ENCODE results near the gene MIAT. TPM values are rescaled to one million over a fixed set of nuclear protein-coding genes. Genes with fewer than 3 reads are reported as not detected.

Gene MIAT
- total and polyA plus RNA-seq, 2 donors from 2014 or later, result 0.04 to 6.8 TPM

DNA sequence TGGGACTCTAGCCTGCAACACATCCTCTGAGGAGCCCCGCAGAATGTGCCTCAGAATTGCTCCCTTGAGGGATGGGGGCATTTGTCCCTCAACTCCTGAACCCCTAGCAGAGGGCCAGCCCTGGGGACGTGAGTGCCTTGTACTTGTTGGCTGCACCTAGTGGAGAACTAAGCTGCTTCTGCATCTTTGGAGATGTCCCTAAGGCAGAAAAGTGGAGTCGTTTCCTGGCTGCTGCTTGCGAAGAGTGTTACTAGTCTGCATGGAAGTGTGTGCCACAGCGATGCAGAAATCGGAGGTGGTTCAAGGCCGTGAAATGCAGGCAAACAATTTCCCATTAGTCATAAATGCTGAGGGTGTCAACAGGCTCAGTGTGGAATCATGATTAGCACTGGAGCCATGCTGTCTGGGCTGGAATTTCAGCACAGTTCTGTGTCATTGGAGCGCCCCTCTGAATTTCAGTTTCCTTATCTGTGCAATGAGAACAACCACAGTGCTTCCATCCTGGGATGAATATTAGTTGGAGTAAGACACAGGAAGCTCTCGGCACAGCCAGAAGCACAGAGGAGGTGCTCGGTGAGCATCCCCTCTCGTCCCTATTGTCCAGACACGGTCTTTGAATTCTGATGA, 56.5 kb downstream of the MIAT start:
- intact Hi-C loops (cut with DNase I), result no loop called here
- Histone ChIP-seq H3K4me3 (ENCODE audit: low read length in 3 of 3) (no peak overlapping the region), H3K27me3 (ENCODE audit: control insufficient read depth, insufficient read depth, low read length) (no peaks in the 10 kb centered on the region), H3K4me1 (ENCODE audit: control insufficient read depth in 2 of 3, insufficient read depth in 2 of 3, low read depth in 1 of 3, low read length in 3 of 3) (no peaks in the 10 kb centered on the region), H3K9ac (ENCODE audit: low read length in 3 of 3) (no peak overlapping the region), H3K36me3 (ENCODE audit: control insufficient read depth in 2 of 3, insufficient read depth in 3 of 3, low read length in 3 of 3) (peaks cover 0 to 4% (median 0%) of the 10 kb centered on the region in 3 donors), H3K9me3 (ENCODE audit: control insufficient read depth in 2 of 3, insufficient read depth in 1 of 3, low read length in 3 of 3) (no peaks in the 10 kb centered on the region), H3K27ac (ENCODE audit: low read depth in 2 of 2, low read length in 2 of 2) (no peak overlapping the region)
- no peak for FAIRE-seq
- DNase-seq, result no peak
- TF ChIP-seq, protein P1, sequence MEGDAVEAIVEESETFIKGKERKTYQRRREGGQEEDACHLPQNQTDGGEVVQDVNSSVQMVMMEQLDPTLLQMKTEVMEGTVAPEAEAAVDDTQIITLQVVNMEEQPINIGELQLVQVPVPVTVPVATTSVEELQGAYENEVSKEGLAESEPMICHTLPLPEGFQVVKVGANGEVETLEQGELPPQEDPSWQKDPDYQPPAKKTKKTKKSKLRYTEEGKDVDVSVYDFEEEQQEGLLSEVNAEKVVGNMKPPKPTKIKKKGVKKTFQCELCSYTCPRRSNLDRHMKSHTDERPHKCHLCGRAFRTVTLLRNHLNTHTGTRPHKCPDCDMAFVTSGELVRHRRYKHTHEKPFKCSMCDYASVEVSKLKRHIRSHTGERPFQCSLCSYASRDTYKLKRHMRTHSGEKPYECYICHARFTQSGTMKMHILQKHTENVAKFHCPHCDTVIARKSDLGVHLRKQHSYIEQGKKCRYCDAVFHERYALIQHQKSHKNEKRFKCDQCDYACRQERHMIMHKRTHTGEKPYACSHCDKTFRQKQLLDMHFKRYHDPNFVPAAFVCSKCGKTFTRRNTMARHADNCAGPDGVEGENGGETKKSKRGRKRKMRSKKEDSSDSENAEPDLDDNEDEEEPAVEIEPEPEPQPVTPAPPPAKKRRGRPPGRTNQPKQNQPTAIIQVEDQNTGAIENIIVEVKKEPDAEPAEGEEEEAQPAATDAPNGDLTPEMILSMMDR (IDR thresholded peaks at IDR 0.05; ENCODE audit: borderline replicate concordance, extremely low read depth, insufficient read depth), result no peak

DNA sequence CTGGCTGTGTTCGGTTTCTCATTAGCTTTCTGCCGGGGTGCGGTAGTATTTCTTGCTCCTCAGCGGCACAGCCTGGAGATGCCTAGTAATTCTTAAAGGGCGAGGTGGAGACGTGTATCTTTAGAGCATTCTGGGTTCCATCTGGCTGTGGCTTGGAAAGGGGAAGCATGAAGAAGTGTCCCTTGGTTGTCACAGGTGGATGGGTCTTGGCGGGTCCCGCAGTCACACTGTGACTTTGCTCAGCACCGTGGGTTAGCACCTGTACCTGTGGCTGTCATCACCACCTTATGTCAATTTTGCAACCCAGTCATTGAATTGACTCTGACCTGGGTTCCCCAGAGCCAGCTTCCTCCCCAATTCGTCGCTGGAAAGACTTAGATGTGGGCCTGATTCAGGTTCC, 57.6 kb downstream of the MIAT start:
- Histone ChIP-seq H3K36me3 (ENCODE audit: control insufficient read depth in 2 of 3, insufficient read depth in 3 of 3, low read length in 3 of 3) (peaks cover 0 to 4% (median 0%) of the 10 kb centered on the region in 3 donors), H3K4me1 (ENCODE audit: control insufficient read depth in 2 of 3, insufficient read depth in 2 of 3, low read depth in 1 of 3, low read length in 3 of 3) (no peaks in the 10 kb centered on the region), H3K27ac (ENCODE audit: low read depth in 2 of 2, low read length in 2 of 2) (no peak overlapping the region), H3K27me3 (ENCODE audit: control insufficient read depth, insufficient read depth, low read length) (no peaks in the 10 kb centered on the region), H3K9me3 (ENCODE audit: control insufficient read depth in 2 of 3, insufficient read depth in 1 of 3, low read length in 3 of 3) (no peaks in the 10 kb centered on the region), H3K4me3 (ENCODE audit: low read length in 3 of 3) (no peak overlapping the region), H3K9ac (ENCODE audit: low read length in 3 of 3) (no peak overlapping the region)
- TF ChIP-seq, protein P1 (IDR thresholded peaks at IDR 0.05; ENCODE audit: borderline replicate concordance, extremely low read depth, insufficient read depth), result no peak
- no peak for DNase-seq
- FAIRE-seq, result no peak
- intact Hi-C loops (cut with DNase I), result no loop called here

DNA sequence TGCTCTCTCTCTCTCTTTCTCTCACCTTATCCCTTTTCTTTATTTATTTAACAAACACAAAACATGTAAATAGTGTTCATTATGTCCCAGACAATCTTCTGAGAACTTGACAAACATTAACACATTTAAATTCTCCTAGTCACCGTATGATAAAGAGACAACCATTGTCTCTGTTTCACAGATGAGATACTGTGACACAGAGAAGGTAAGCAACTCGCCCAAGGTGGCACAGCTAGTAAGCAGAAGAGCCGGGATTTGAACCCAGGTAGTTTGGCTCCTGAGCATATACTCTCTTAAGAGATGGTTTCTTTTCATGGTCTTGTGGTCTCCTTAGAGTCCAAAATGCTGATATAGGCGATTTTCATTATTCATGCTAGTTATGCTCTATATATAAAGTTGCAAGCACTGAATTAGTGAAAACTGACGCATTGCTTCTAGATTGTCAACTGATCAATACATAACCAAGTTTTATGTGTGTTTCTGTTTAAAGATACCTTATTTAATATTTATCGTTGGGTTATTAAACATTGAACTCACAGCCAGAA, 58.1 kb downstream of the MIAT start:
- Histone ChIP-seq H3K9ac (ENCODE audit: low read length in 3 of 3) (no peak overlapping the region), H3K27me3 (ENCODE audit: control insufficient read depth, insufficient read depth, low read length) (no peaks in the 10 kb centered on the region), H3K4me1 (ENCODE audit: control insufficient read depth in 2 of 3, insufficient read depth in 2 of 3, low read depth in 1 of 3, low read length in 3 of 3) (no peaks in the 10 kb centered on the region), H3K4me3 (ENCODE audit: low read length in 3 of 3) (no peak overlapping the region), H3K9me3 (ENCODE audit: control insufficient read depth in 2 of 3, insufficient read depth in 1 of 3, low read length in 3 of 3) (no peaks in the 10 kb centered on the region), H3K27ac (ENCODE audit: low read depth in 2 of 2, low read length in 2 of 2) (no peak overlapping the region), H3K36me3 (ENCODE audit: control insufficient read depth in 2 of 3, insufficient read depth in 3 of 3, low read length in 3 of 3) (peaks cover 0 to 4% (median 0%) of the 10 kb centered on the region in 3 donors)
- intact Hi-C loops (cut with DNase I), result no loop called here
- DNase-seq (no peak), FAIRE-seq (no peak)
- TF ChIP-seq, protein P1 (IDR thresholded peaks at IDR 0.05; ENCODE audit: borderline replicate concordance, extremely low read depth, insufficient read depth), result no peak
